OCI-LY3 (cell line): Measurements from ENCODE around the gene ALDH9A1.
A peak's percentile ranks its signal among the peaks of the same experiment; 100 is the strongest.

Experiments
- H2AFZ ChIP-seq: fragments of 200-600, 300-600 bp; shearing (Covaris generic); 2 replicates; pipeline ENCODE4 v1.6.0; 2014; ENCODE audit warnings: antibody characterized with exemption, low read depth, low read length
- H3K27ac ChIP-seq: fragments of 200-600, 300-600 bp; sonication (generic); 2 replicates; pipeline ENCODE4 v1.5.1; 2014; ENCODE audit warnings: mild to moderate bottlenecking, low read length, moderate library complexity, mixed read lengths
- H3K27me3 ChIP-seq: fragments of 200-600, 300-600 bp; sonication (generic); 2 replicates; pipeline ENCODE4 v1.6.1; 2014; ENCODE audit warnings: low read depth, low read length, mixed read lengths
- H3K36me3 ChIP-seq: fragments of 200-600, 300-600 bp; sonication (generic); replicated peaks from 2 replicates; pipeline ENCODE3; 2014; ENCODE audit warnings: low read depth, low read length, mixed read lengths
- H3K4me1 ChIP-seq: fragments of 300-600, 200-600 bp; sonication (generic); 2 replicates; pipeline ENCODE4 v1.6.1; 2014; ENCODE audit warnings: low read length, mixed read lengths
- H3K4me2 ChIP-seq: fragments of 200-600, 300-600 bp; sonication (generic); 2 replicates; pipeline ENCODE4 v1.6.1; 2014; ENCODE audit warnings: low read length, mixed read lengths
- H3K4me3 ChIP-seq: fragments of 300-600, 200-600 bp; sonication (generic); 2 replicates; pipeline ENCODE4 v1.5.1; 2014; ENCODE audit warnings: antibody characterized with exemption, mild to moderate bottlenecking, low read length, moderate library complexity
- H3K79me2 ChIP-seq: fragments of 300-600, 200-600 bp; shearing (Covaris generic); 2 replicates; pipeline ENCODE4 v1.6.1; 2014; ENCODE audit warnings: mild to moderate bottlenecking, low read length, mixed read lengths
- H3K9ac ChIP-seq: fragments of 300-600, 200-600 bp; shearing (Covaris generic); 2 replicates; pipeline ENCODE4 v1.6.0; 2014; ENCODE audit warnings: mild to moderate bottlenecking, low read length, moderate library complexity
- H3K9me3 ChIP-seq: fragments of 200-600, 300-600 bp; shearing (Covaris generic); 2 replicates; pipeline ENCODE4 v1.6.1; 2014; ENCODE audit warnings: low read length, mixed read lengths; ENCODE audit not compliant: insufficient read depth
- H4K20me1 ChIP-seq: fragments of 200-600, 300-600 bp; sonication (generic); 2 replicates; pipeline ENCODE4 v1.6.1; 2016; ENCODE audit warnings: low read length, mixed read lengths; ENCODE audit not compliant: insufficient read depth
- CTCF ChIP-seq: fragments of 200-600, 300-600 bp; sonication (generic); IDR thresholded peaks from 2 replicates; pipeline ENCODE4 v1.5.1; 2014; ENCODE audit warnings: antibody characterized with exemption, low read length, low read depth
- EZH2phosphoT487 ChIP-seq: fragments of 200-600 bp; shearing (Covaris generic); IDR thresholded peaks from 2 replicates; pipeline ENCODE4 v1.6.1; 2018; ENCODE audit warnings: antibody characterized with exemption, mixed run types, low read depth

ALDH9A1 gene

GRCh38 chr1:165645654-165646366 is 52.6 kb downstream of the ALDH9A1 start:
- Histone ChIP-seq H3K79me2 (no peaks in the 10 kb centered on the region), H4K20me1 (peaks cover 6% of the 10 kb centered on the region; the same call in 1 of the 2 replicates), H3K4me3 (peak overlapping the region; percentile 57), H3K27me3 (peaks cover 15% of the 10 kb centered on the region; the same call in 1 of the 2 replicates), H3K27ac (no peak overlapping the region), H3K4me1 (peaks cover 32% of the 10 kb centered on the region), H3K4me2 (peak overlapping the region; percentile 84), H3K9ac (peak overlapping the region; percentile 9; the same call in 1 of the 2 replicates), H3K9me3 (no peaks in the 10 kb centered on the region), H3K36me3 (no peaks in the 10 kb centered on the region), H2AFZ (no peak overlapping the region)
- no peak for TF ChIP-seq CTCF
- no peak for TF ChIP-seq EZH2phosphoT487

- no peaks in the 10 kb centered on the region for H3K79me2 ChIP-seq
- H3K4me3 ChIP-seq: no peak overlapping the region
- no peak overlapping the region for H3K27ac ChIP-seq
- peaks cover 6% of the 10 kb centered on the region; the same call in 1 of the 2 replicates for H4K20me1 ChIP-seq
- no peaks in the 10 kb centered on the region for H3K9me3 ChIP-seq
- H3K36me3 ChIP-seq: no peaks in the 10 kb centered on the region
- peaks cover 32% of the 10 kb centered on the region for H3K4me1 ChIP-seq
- TF ChIP-seq EZH2phosphoT487 (no peak), CTCF (no peak)
- H2AFZ ChIP-seq: no peak overlapping the region
- H3K4me2 ChIP-seq: no peak overlapping the region
- no peak overlapping the region for H3K9ac ChIP-seq
- peaks cover 15% of the 10 kb centered on the region; the same call in 1 of the 2 replicates for H3K27me3 ChIP-seq
Measured at GRCh38 chr1:165644064-165644735, 54.2 kb downstream of the ALDH9A1 start.

- Histone ChIP-seq H3K9me3 (no peaks in the 10 kb centered on the region), H3K36me3 (no peaks in the 10 kb centered on the region), H3K27ac (no peak overlapping the region), H2AFZ (no peak overlapping the region), H3K27me3 (peaks cover 15% of the 10 kb centered on the region), H3K9ac (no peak overlapping the region), H3K4me1 (peaks cover 27% of the 10 kb centered on the region), H3K4me2 (no peak overlapping the region), H4K20me1 (peaks cover 5% of the 10 kb centered on the region; the same call in 1 of the 2 replicates), H3K79me2 (no peaks in the 10 kb centered on the region), H3K4me3 (no peak overlapping the region)
- TF ChIP-seq CTCF (no peak), EZH2phosphoT487 (no peak)
Measured at GRCh38 chr1:165641231-165641987, 57.0 kb downstream of the ALDH9A1 start.
